ENCODE measurements around the gene PTPRT. TPM values are rescaled to one million over a fixed set of nuclear protein-coding genes. Genes with fewer than 3 reads are reported as not detected.

The PTPRT gene
- total and polyA plus RNA-seq, 2 of the 4 experiments (the other 2 are of a cell fraction): not detected

DNA sequence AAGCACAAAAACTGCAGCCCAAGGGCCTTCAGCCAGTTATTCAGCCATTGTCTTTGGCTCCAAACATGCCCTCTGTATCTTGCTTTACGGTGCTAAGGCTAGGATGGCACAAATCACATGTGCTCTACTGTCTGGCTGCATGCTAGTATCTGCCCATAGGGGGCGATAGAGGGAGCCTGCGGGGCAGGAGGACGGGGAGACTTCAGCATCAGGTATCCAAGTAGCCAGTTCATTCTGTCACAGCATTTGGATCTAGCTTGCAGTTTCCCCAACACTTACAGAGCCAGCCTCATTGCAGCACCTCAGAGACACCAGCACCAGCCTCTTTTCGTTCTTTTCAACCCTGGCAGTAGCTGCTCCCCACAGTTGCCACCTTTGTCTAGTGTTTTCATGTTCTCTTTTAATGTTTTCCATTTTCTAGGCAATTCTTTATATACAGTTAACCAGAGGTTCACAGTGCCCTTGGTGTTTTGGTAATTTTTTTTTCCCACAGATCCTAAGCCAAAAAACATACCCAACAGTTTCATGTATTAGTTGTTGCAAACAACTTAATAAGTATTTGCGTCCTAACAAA, 705.9 kb downstream of the PTPRT start:
- H3K36me3 ChIP-seq (ENCODE audit: control insufficient read depth, insufficient read depth, low read length): no peaks in the 10 kb centered on the region
- H4K5ac ChIP-seq (ENCODE audit: low read depth, low read length): no peak overlapping the region
- H3K4me3 ChIP-seq (ENCODE audit: insufficient read depth, low read depth, low read length): no peak overlapping the region
- DNase-seq (no peak), ATAC-seq (ENCODE audit: low read depth) (no peak)
- H4K20me1 ChIP-seq (ENCODE audit: insufficient read depth, low read length): no peaks in the 10 kb centered on the region
- peak overlapping the region; percentile 28 for H2AK9ac ChIP-seq (replicated peaks; ENCODE audit: low read depth, low read length, poor library complexity)
- WGBS, 2 experiments (ENCODE audit: extremely low coverage in 2 of 2, insufficient read length in 1 of 2): 10% methylated on average over 4 of the region's 6 CpGs; no CpG with 5 or more reads in 1 of the 2 experiments
- H3K9me1 ChIP-seq (ENCODE audit: insufficient read depth, low read length): no peaks in the 10 kb centered on the region
- H2BK20ac ChIP-seq (ENCODE audit: low read depth, low read length): no peak overlapping the region
- H3K4me2 ChIP-seq (ENCODE audit: low read depth, low read length): no peak overlapping the region
- H2BK15ac ChIP-seq (ENCODE audit: low read depth, low read length): no peak overlapping the region
- dilution Hi-C loops (cut with HindIII; ENCODE audit: low sequenced_read_pairs, unreplicated experiment): no loop called here
- no peak overlapping the region for H2AK5ac ChIP-seq (ENCODE audit: low read depth, low read length)
- no peak overlapping the region for H3K23ac ChIP-seq (ENCODE audit: low read depth, low read length)
- no peak overlapping the region for H4K8ac ChIP-seq (ENCODE audit: low read depth in 2 of 2, low read length in 2 of 2)
- no peaks in the 10 kb centered on the region for H3K4me1 ChIP-seq (ENCODE audit: control insufficient read depth, insufficient read depth, low read length)
- peaks cover 14% of the 10 kb centered on the region for H3K9me3 ChIP-seq (ENCODE audit: control insufficient read depth, insufficient read depth, low read length)
- ChIA-PET POLR2A (ENCODE audit: unreplicated experiment) (no interaction called here), CTCF (interaction anchor here (0.6 kb wide), 1 partner anchor 32 kb away, joined by 3 read pairs; no protein-coding TSS in a partner anchor)
- no peak overlapping the region for H3K27ac ChIP-seq (ENCODE audit: insufficient read depth, low read length)
- intact Hi-C loops (cut with micrococcal nuclease): no loop called here
- H3K56ac ChIP-seq (ENCODE audit: extremely low read depth, insufficient read depth, low read length): no peak overlapping the region
- no TSS peak for BruUV-seq (replicated peaks)
- H3K14ac ChIP-seq (replicated peaks; ENCODE audit: low read depth, low read length): no peak overlapping the region
- no peak overlapping the region for H3K9ac ChIP-seq (ENCODE audit: low read depth, low read length)
- no peak overlapping the region for H2BK120ac ChIP-seq (ENCODE audit: low read depth, low read length)
- no peak overlapping the region for H2AFZ ChIP-seq (replicated peaks; ENCODE audit: low read length, poor library complexity)
- no peak overlapping the region for H3K4ac ChIP-seq (ENCODE audit: low read depth, low read length)
- no peaks in the 10 kb centered on the region for H3K27me3 ChIP-seq (ENCODE audit: control insufficient read depth, insufficient read depth, low read length)
- TF ChIP-seq, protein P1, sequence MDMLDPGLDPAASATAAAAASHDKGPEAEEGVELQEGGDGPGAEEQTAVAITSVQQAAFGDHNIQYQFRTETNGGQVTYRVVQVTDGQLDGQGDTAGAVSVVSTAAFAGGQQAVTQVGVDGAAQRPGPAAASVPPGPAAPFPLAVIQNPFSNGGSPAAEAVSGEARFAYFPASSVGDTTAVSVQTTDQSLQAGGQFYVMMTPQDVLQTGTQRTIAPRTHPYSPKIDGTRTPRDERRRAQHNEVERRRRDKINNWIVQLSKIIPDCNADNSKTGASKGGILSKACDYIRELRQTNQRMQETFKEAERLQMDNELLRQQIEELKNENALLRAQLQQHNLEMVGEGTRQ (IDR thresholded peaks at IDR 0.05; ENCODE audit: low read depth, low read length): no peak
- no peak for TF ChIP-seq NFE2L2 (IDR thresholded peaks at IDR 0.05; ENCODE audit: low read depth, low read length)
- TF ChIP-seq, protein P2, sequence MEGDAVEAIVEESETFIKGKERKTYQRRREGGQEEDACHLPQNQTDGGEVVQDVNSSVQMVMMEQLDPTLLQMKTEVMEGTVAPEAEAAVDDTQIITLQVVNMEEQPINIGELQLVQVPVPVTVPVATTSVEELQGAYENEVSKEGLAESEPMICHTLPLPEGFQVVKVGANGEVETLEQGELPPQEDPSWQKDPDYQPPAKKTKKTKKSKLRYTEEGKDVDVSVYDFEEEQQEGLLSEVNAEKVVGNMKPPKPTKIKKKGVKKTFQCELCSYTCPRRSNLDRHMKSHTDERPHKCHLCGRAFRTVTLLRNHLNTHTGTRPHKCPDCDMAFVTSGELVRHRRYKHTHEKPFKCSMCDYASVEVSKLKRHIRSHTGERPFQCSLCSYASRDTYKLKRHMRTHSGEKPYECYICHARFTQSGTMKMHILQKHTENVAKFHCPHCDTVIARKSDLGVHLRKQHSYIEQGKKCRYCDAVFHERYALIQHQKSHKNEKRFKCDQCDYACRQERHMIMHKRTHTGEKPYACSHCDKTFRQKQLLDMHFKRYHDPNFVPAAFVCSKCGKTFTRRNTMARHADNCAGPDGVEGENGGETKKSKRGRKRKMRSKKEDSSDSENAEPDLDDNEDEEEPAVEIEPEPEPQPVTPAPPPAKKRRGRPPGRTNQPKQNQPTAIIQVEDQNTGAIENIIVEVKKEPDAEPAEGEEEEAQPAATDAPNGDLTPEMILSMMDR (conservative IDR thresholded peaks at IDR 0.05; ENCODE audit: low read depth, low read length): no peak
- TF ChIP-seq CEBPB (IDR thresholded peaks at IDR 0.05; ENCODE audit: low read depth, low read length): no peak
- TF ChIP-seq SMC3 (IDR thresholded peaks at IDR 0.05; ENCODE audit: low read depth, low read length): no peak
- no peak for TF ChIP-seq MAZ (IDR thresholded peaks at IDR 0.05; ENCODE audit: borderline replicate concordance, low read depth, low read length)
- no peak for TF ChIP-seq RAD21 (IDR thresholded peaks at IDR 0.05; ENCODE audit: low read length)
- H3K79me1 ChIP-seq (ENCODE audit: low read depth in 1 of 2, low read length in 2 of 2): no peaks in the 10 kb centered on the region
- no peak overlapping the region for H4K91ac ChIP-seq (ENCODE audit: insufficient read depth, low read depth, low read length)
- H2BK5ac ChIP-seq (ENCODE audit: low read depth, low read length, poor library complexity, severe bottlenecking): no peak overlapping the region
- H3K18ac ChIP-seq (ENCODE audit: low read depth, low read length): no peak overlapping the region
- in situ Hi-C loops (cut with MboI; ENCODE audit: low sequenced_read_pairs): no loop called here

Measured in IMR-90 (cell line).